Measurements from ENCODE around the gene C21orf91.

C21orf91 gene

GRCh38 chr21:17796503-17796902 is 22.7 kb downstream of the C21orf91 start:
- no peak for DNase-seq

GRCh38 chr21:17796037-17796403 is 23.1 kb downstream of the C21orf91 start:
- DNase-seq: no peak

- no peak for DNase-seq
Measured at GRCh38 chr21:17795146-17796036, 23.8 kb downstream of the C21orf91 start.

GRCh38 chr21:17794518-17795145 is 24.5 kb downstream of the C21orf91 start:
- no peak for DNase-seq

- no peak for DNase-seq
Measured at GRCh38 chr21:17793246-17794123, 25.7 kb downstream of the C21orf91 start.

- no peak for DNase-seq
Measured at GRCh38 chr21:17789656-17790055, 29.5 kb downstream of the C21orf91 start.

GRCh38 chr21:17789069-17789468 is 30.1 kb downstream of the C21orf91 start:
- DNase-seq: no peak

- DNase-seq: no peak
Measured at GRCh38 chr21:17786851-17787181, 32.3 kb downstream of the C21orf91 start.

GRCh38 chr21:17786071-17786850 is 32.9 kb downstream of the C21orf91 start:
- no peak for DNase-seq

GRCh38 chr21:17785403-17785788 is 33.8 kb downstream of the C21orf91 start:
- no peak for DNase-seq

- no peak for DNase-seq
Measured at GRCh38 chr21:17784604-17785402, 34.4 kb downstream of the C21orf91 start.

- no peak for DNase-seq
Measured at GRCh38 chr21:17784180-17784598, 35.0 kb downstream of the C21orf91 start.

GRCh38 chr21:17783481-17784179 is 35.5 kb downstream of the C21orf91 start:
- no peak for DNase-seq

GRCh38 chr21:17783003-17783402 is 36.2 kb downstream of the C21orf91 start:
- DNase-seq: no peak

GRCh38 chr21:17782051-17782450 is 37.1 kb downstream of the C21orf91 start:
- no peak for DNase-seq

- DNase-seq: no peak
Measured at GRCh38 chr21:17781524-17781923, 37.6 kb downstream of the C21orf91 start.

- DNase-seq: no peak
Measured at GRCh38 chr21:17780539-17780938, 38.6 kb downstream of the C21orf91 start.

GRCh38 chr21:17779980-17780379 is 39.2 kb downstream of the C21orf91 start:
- no peak for DNase-seq

GRCh38 chr21:17779496-17779895 is 39.7 kb downstream of the C21orf91 start:
- DNase-seq: no peak

- DNase-seq: no peak
Measured at GRCh38 chr21:17777072-17777765, 41.9 kb downstream of the C21orf91 start.

Data from NCI-H1048 (cell line).